ENCODE results near the gene TFDP2.
"Not testable (repeated sequence)": the region's sequence is repeated elsewhere in the genome, so short reads cannot be mapped to it uniquely, and the experiment has no call there.

The TFDP2 gene, protein sequence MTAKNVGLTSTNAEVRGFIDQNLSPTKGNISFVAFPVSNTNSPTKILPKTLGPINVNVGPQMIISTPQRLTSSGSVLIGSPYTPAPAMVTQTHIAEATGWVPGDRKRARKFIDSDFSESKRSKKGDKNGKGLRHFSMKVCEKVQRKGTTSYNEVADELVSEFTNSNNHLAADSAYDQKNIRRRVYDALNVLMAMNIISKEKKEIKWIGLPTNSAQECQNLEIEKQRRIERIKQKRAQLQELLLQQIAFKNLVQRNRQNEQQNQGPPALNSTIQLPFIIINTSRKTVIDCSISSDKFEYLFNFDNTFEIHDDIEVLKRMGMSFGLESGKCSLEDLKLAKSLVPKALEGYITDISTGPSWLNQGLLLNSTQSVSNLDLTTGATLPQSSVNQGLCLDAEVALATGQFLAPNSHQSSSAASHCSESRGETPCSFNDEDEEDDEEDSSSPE

DNA sequence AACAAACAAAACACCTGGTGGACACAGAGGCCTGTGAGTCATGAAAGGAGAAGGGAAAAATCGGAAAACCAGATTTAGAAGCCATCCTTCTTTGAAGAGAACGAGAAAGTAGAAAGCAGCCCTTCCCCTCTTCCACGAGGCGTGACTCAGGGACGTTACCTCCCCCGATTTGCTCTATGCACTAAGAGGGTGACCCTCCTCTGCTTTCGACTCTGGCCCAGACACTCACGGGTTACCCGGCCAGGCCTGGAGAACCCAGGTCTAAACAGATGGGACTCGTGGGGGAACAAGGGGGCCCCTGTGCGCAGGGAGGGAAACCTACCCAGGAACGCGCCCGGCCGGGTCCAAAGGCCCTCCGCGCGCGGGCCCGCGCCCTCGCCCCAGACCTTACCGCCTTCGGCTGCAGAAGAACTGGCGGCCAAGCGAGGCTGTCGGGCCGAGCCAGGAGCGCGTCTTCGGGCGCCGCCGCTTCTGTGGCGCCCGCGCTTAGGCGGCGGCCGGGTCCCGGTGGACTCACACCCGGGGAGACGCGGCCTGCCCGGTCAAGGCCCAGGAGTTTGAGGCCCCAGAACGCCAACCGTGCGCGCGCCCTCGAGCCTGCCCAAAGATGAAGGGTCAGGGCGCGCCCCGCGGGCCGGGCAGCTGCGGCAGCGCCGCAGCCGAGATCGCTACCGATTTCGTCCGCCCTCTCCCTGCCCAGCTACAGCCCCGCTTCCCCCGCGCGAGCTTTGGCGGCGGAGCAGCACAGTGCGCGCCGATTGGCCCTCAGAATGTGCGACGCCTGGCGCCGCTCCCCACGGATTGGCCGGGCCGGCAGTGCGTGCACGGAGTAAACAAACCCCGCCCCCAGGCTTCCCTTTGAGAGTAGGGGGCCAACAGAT, at the start of gene TFDP2:
Gene TFDP2 (minus strand): TSS at position 753 of the 881 bp plus-strand sequence. CDS start 47,795 bp downstream, outside the sequence.
- in situ Hi-C loops (cut with MboI; ENCODE audit: low pct_unique_long_range_greater_than_20kb, low sequenced_read_pairs), result no loop called here
- peak; percentile 88 for DNase-seq

DNA sequence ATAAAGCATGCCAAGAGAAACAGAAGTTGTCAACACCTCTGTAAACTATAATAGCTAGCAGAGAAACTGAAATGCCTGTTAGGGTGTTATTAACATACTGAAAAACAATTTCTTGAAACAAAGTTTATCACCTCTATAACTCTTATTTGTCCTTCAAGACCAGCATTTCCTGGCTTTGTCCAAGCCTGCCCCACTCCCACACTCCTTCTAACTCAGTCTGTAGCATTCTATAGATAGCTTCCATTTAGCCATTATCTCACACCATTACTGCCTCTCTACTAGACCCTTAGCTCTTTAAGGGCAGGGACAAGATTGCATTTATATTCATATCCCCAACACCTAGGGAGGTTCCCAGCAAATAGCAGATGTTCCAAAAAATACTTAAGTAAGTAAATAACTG, 39.5 kb upstream of the TFDP2 start:
- in situ Hi-C loops (cut with MboI; ENCODE audit: low pct_unique_long_range_greater_than_20kb, low sequenced_read_pairs), result no loop called here
- DNase-seq, result no peak

DNA sequence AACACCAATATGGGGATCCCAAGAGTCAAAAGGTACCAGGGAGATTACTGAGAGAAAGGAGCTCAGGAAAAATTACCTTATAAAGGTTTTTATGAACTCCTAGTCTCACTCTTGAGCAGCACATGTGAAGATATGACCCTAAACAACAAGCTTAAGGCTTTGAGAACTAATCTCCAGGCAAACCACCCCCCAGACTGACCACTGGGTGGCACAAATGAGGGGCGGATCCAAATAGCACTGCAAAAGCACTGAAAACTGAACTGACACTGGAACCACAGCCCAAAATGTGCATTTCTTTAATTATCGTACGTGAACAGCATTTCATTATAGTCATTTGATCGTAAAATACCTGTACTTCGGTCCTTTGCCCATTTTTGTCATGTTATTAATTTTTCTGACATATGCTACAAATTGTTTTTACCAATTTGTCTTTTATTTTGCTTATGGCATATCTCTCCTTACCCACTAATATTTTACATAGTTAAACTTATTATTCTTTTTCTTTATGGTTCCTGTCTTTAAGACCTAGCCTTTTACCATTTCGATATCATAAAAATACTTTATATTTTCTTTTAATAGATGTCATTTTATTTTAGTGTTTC, 31.5 kb upstream of the TFDP2 start:
- in situ Hi-C loops (cut with MboI; ENCODE audit: low pct_unique_long_range_greater_than_20kb, low sequenced_read_pairs), result no loop called here
- peak; percentile 45 for DNase-seq

DNA sequence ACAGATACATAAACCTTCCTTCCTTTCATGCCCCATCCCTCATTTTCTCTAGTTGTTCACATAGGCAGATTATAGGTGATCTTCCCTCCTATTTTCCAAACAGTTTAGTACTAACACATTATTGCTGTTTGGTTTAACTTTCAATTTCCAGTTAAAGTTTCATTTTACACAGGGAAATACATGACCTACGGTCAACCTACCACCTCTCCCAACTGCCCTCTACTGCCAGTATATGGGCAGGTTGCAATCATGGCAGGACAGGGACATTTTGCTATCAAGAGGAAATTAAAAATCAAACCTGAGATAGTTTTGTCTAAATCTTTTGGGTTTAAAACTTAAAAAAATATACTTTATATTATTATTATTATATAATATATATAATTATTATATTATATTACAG, 26.1 kb upstream of the TFDP2 start:
- no peak for DNase-seq
- in situ Hi-C loops (cut with MboI; ENCODE audit: low pct_unique_long_range_greater_than_20kb, low sequenced_read_pairs), result no loop called here

DNA sequence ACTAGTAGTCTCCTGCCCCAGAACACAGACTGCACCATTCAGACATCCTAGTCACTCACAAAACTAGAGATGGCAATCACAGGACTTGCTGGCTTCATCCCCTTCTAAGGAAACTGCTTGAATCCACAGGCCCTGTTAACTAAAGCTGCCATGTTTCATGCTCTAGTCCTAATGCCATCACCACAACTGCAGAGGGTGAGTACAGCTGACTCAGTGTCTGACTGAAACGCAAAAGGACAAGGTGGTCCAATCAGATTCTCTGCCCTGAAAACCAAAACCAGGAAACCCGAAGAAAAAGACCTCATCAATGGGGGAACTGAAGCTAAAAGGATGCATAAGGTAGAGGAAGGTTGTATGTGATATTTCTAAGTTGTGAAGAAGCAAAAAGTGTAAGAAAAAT, 25.2 kb upstream of the TFDP2 start:
- in situ Hi-C loops (cut with MboI; ENCODE audit: low pct_unique_long_range_greater_than_20kb, low sequenced_read_pairs), result no loop called here
- no peak for DNase-seq

DNA sequence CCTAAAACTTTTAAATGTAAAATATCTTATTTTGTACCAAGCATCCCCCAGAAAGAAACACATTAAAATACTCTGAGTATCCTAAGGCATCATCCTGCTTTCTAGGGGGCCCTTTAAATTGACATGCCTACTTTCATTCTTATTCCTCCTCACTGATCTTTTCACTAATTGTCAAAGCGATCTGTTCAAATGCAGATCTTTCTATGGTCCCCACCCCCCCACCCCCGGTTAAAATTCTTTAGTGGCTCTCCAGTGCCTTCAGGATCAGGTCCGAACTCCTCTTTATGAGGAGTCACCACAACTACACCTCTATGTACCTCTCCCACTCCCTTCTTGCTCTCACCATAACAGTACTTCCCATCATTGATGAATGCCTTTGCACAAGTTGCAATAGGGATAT, 19.2 kb upstream of the TFDP2 start:
- in situ Hi-C loops (cut with MboI; ENCODE audit: low pct_unique_long_range_greater_than_20kb, low sequenced_read_pairs), result no loop called here
- no peak for DNase-seq

DNA sequence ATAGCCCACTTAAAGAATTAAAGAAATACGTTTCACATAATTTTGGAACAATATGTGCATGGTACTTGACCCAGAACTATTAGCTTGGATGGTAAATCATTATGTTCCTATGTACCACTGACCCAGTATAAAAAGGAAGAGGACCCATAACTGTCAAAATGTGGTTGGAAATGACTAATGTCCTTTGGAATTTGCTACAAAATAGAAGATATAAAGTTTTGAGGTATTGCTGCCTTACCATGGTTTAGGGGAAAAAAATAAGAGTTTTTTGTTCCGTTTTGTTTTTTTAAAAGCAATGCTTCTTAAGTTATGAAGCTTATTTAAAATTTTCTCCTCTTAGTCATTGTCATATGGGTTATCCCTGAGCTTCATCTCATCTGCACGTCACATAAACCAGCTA, 15.8 kb upstream of the TFDP2 start:
- no peak for DNase-seq
- in situ Hi-C loops (cut with MboI; ENCODE audit: low pct_unique_long_range_greater_than_20kb, low sequenced_read_pairs), result no loop called here

DNA sequence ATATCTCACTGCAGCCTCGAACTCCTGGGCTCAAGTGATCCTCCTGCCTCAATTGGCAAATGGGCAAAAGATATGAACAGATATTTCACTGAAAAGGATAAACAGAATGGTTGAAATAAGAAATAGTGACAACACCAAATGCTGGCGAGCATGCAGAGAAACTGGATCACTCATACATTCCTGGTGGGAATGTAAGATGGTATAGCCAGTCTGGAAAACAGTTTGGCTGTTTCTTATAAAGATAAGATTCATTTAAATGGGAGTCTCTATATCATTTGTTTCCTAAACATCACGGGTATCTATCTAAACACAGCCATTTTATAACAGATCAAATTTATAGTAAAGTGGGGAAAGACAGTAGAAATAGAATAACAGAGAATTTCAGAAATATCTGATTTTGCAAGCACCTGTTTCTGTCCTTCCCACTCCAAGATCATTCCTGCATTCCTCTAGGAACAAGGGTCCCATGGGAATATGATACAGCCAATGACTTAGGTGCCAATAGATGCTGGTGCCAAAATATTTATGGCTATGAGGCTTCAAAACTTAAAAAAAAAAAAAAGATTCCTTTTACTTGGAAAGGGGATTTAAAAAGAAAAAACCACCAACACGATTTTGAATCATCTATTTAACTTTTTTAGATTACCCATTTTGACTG, 9.9 kb upstream of the TFDP2 start:
- in situ Hi-C loops (cut with MboI; ENCODE audit: low pct_unique_long_range_greater_than_20kb, low sequenced_read_pairs), result no loop called here

DNA sequence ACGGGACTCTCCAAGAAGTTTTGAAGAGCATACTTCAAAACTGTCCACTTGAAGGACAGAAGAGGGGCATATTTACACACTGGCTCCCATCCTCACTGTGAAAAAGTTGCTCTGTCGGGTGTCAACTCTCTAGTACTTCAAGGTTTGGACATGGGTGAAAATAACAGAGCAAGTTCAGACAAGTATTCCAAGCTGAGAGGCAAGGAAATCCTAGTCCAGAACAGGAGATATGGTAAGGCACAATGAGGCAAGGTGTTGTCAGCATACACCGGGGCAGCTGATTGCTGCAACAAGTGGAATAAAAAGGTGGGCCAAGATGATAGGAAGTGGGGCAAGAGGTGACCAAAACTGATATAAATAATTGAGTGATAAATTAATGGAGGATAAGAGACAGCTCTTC, 4.8 kb upstream of the TFDP2 start:
- in situ Hi-C loops (cut with MboI; ENCODE audit: low pct_unique_long_range_greater_than_20kb, low sequenced_read_pairs), result no loop called here
- DNase-seq, result no peak

More for the DNA sequence above, 9.9 kb upstream of the TFDP2 start:
- DNase-seq, result no peak

DNA sequence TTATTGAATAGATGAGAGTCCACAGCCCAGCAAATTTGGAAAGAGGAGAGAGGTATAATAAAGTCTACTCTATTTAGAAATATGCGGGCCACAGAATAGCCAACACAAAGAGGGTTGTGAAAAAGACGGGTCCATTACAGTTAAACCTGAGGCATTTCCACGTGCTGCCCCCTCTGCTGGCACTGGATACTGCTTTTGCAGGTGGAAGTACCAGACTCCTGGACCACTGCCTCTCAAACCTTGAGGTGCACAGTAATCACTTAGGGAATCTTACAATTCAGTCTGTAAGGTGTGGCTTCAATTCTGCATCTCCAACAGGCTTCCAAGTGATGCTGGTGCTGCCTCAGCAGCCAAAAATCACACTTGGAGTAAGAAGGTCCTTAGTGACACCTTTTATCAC, 3.0 kb upstream of the TFDP2 start:
- in situ Hi-C loops (cut with MboI; ENCODE audit: low pct_unique_long_range_greater_than_20kb, low sequenced_read_pairs), result no loop called here
- DNase-seq, result no peak

DNA sequence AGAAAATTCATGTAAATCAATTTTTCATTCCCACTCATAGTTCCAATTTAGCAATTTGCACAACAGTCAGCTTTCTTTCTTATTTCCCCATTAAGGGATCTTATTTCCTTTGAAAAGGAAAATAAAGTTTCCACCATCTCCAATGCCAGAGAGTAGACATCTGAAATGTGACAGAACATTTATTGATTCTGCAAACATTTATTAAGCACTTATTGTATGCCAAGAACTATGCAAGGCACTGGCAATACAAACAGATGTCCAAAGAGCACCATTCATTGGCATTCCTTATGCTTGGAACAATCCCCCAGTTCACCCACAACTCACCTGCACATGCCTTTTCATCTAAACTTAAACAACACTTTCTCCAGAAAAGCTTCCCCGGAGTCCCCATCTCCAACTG, 2.5 kb upstream of the TFDP2 start:
- in situ Hi-C loops (cut with MboI; ENCODE audit: low pct_unique_long_range_greater_than_20kb, low sequenced_read_pairs), result no loop called here
- DNase-seq, result no peak

DNA sequence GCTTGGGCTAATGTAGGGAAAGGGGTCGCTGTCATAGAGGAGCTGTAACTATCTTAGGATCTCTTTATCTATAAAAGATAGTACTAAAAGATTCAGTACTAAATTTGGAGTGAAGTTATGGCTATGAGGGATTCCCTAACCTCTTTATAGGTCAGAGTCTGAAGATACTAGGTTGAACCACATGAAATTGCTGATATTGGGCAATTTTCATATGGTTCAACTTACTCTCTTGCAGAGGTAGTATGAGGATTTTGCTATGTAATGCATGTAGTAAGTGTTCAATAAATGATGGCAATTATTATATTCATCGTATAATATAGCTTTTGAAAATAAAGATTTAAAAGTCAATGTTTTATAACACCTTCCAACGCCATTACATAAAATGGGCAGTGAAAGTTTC, 1.9 kb upstream of the TFDP2 start:
- no peak for DNase-seq
- in situ Hi-C loops (cut with MboI; ENCODE audit: low pct_unique_long_range_greater_than_20kb, low sequenced_read_pairs), result no loop called here

DNA sequence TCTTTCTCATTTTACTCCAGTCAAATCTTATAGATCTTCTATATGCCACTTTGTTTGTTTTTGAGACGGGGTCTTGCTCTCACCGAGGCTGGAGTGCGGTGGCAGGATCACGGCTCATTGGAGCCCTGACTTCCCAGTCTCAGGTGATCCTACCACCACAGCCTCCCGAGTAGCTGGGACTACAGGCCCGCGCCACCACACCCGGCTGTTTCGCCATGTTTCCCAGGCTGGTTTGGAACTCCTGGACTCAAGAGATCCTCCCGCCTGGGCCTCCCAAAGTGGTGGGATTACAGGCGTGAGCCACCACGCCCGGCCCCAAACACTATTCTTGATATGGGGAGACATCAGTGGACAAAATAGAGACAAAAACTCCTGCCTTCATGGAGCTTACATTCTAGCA, 927 bp upstream of the TFDP2 start:
- no peak for DNase-seq
- in situ Hi-C loops (cut with MboI; ENCODE audit: low pct_unique_long_range_greater_than_20kb, low sequenced_read_pairs), result no loop called here

DNA sequence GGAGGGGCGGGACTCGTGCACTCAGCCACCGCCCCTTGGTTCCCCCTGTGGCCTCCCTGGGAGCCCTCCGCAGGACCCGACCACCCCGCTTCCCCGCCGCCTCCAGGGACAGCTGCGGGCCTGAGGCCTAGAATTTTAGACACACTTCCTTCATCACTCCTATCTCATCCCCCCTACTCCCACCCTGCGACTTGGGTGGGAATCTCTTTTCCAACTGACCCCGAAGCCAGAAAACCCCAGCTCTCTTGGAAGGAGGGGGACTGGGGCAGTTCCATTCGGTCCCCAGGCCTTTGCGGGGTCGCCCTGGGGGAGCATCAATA, 289 bp upstream of the TFDP2 start:
- in situ Hi-C loops (cut with MboI; ENCODE audit: low pct_unique_long_range_greater_than_20kb, low sequenced_read_pairs), result no loop called here
- no peak for DNase-seq

DNA sequence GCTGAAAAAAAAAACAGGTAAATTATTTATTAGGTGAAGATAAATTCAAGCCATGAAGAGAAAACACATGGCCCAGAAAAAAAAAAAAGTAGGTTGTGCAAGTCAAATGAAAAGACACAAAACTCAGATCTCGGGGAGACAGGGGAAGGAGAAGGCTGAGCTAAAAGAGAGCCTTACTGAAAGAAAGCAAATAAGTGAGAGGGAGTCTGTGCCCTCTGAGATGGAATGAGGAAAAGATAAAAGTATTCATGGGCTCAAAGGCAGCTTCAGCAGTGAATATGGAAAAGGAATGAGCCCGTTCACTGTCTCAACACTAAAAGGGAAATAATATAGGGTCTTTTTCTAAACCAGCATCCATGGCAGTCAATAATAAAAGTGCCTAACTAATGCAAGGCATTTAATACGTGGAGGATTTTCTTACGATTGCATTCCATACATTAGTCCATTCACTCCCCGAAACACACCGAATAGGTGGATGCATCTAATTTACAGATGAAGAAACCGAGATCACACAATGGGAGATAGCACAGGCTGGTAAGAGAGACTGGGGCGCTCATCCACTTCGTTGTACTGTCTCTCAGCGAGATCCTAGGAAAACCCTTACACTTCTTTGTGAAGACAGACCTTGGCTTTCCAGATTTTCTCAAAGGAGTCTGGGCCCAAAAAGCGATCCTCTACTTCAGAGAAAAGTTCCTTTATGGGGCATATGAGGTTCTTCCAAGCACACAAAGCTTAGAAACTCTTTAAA, 1.1 kb downstream of the TFDP2 start:
- peak; percentile 28 for DNase-seq
- in situ Hi-C loops (cut with MboI; ENCODE audit: low pct_unique_long_range_greater_than_20kb, low sequenced_read_pairs), result no loop called here

DNA sequence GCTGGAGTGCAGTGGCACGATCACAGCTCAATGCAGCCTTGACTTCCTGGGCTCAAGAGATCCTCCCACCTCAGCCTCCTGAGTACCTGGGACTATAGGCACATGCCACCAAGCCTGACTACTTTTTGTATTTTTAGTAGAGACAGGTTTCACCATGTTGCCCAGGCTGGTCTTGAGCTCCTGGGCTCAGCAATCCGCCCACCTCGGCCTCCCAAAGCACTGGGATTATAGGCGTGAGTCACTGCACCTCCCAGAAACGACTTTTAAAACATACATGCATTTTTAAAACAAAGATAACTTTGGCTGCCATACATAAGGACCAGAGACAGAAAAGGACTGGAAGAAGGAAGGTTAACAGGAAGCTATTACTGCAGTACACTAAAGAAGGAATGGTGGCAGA, 4.8 kb downstream of the TFDP2 start:
- DNase-seq; in situ Hi-C loops (cut with MboI; ENCODE audit: low pct_unique_long_range_greater_than_20kb, low sequenced_read_pairs): not testable (repeated sequence)

DNA sequence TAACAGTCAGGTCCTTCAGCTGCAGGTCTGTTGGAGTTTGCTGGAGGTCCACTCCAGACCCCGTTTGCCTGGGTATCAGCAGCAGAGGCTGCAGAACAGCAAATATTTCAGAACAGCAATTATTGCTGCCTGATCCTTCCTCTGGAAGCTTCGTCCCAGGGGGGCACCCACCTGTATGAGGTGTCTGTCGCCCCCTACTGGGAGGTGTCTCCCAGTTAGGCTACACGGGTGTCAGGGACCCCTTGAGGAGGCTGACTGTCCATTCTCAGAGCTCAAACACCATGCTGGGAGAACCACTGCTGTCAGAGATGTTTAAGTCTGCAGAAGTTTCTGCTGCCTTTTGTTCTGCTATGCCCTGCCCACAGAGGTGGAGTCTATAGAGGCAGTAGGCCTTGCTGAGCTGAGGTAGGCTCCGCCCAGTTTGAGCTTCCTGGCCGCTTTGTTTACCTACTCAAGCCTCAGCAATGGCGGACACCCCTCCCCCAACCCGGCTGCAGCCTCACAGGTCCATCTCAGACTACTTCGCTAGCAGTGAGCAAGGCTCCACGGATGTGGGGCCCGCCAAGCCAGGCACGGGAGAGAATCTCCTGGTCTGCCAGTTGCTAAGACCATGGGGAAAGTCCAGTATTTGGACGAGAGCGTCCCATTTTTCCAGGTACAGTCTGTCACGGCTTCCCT, 8.6 kb downstream of the TFDP2 start:
- in situ Hi-C loops (cut with MboI; ENCODE audit: low pct_unique_long_range_greater_than_20kb, low sequenced_read_pairs), result not testable (repeated sequence)

DNA sequence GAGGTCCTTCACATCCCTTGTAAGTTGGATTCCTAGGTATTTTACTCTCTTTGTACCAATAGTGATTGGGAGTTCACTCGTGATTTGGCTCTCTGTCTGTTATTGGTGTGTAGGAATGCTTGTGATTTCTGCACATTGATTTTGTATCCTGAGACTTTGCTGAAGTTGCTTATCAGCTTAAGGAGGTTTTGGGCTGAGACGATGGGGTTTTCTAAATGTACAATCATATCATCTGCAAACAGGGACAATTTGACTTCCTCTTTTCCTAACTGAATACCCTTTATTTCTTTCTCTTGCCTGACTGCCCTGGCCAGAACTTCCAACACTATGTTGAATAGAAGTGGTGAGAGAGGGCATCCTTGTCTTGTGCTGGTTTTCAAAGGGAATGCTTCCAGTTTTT, 12.3 kb downstream of the TFDP2 start:
- in situ Hi-C loops (cut with MboI; ENCODE audit: low pct_unique_long_range_greater_than_20kb, low sequenced_read_pairs); DNase-seq: not testable (repeated sequence)

More for the DNA sequence above, 8.6 kb downstream of the TFDP2 start:
- not testable (repeated sequence) for DNase-seq

All from KBM-7 (cell line).